GM12874 (cell line): ENCODE measurements around the gene POLD2.

Experiments
- TF ChIP-seq, protein P1 (sequence below): IDR thresholded peaks from 2 replicates; pipeline ENCODE4 v1.5.1; 2011; ENCODE audit warnings: low read depth, mild to moderate bottlenecking, control low read depth, low read length, moderate library complexity; ENCODE audit not compliant: insufficient read depth

The POLD2 gene

DNA sequence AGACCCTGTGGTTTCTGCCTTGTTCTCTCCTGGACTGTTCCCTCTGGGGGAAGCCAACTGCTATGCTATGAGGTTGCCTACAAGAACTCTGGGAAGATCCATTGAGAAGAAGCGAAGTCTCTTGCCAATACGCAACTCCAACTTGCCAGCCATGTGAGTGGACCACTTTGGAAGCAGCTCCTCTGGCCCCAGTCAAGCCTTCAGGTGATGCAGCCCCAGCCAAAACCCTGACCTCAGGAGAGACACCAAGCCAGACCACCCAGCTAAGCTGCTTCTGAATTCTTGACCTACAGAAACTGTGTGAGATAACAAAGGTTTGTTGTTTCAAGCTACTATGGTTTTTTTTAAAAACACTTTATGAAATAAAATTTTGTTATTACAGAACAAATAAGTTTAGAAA, 38.0 kb upstream of the POLD2 start:
- TF ChIP-seq, protein P1, sequence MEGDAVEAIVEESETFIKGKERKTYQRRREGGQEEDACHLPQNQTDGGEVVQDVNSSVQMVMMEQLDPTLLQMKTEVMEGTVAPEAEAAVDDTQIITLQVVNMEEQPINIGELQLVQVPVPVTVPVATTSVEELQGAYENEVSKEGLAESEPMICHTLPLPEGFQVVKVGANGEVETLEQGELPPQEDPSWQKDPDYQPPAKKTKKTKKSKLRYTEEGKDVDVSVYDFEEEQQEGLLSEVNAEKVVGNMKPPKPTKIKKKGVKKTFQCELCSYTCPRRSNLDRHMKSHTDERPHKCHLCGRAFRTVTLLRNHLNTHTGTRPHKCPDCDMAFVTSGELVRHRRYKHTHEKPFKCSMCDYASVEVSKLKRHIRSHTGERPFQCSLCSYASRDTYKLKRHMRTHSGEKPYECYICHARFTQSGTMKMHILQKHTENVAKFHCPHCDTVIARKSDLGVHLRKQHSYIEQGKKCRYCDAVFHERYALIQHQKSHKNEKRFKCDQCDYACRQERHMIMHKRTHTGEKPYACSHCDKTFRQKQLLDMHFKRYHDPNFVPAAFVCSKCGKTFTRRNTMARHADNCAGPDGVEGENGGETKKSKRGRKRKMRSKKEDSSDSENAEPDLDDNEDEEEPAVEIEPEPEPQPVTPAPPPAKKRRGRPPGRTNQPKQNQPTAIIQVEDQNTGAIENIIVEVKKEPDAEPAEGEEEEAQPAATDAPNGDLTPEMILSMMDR: no peak

DNA sequence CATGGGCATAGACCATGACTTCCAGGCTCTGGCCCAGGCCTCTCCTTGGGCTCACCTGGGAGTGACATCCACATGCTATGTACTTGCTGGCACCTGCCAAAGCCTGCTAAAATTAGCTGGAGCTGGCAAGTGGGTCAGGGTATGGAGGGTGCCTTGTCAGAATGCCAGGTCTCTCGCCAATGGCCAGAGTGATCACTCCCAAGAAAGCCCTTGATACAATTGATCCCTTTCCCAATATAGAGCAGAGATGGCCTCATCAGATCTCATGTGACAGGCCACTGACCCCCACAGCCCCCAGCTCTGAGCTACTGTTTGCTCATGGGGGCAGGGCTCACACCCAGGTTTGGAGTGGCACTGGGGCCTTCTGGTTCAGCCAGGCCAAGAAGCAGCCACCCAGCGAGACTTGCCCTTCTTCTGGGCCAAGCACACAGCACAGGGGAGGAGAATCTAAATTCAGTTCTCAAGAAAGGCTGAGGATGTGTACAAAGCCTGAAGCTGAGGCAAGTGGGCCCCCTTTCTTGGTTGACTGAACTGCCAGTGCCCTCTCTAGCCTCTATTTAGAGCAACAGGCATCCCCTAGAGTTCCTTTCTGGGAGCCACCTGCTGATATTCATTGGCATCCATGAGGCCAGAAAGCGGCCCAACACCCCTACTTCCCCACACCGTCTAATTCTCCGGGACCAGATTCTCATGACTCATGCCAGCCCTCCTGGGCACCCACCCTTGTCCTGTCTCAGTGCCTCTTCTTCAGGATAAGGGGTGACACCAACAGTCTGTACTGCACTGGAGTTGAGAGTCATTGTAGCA, 36.7 kb upstream of the POLD2 start:
- TF ChIP-seq, protein P1: no peak

DNA sequence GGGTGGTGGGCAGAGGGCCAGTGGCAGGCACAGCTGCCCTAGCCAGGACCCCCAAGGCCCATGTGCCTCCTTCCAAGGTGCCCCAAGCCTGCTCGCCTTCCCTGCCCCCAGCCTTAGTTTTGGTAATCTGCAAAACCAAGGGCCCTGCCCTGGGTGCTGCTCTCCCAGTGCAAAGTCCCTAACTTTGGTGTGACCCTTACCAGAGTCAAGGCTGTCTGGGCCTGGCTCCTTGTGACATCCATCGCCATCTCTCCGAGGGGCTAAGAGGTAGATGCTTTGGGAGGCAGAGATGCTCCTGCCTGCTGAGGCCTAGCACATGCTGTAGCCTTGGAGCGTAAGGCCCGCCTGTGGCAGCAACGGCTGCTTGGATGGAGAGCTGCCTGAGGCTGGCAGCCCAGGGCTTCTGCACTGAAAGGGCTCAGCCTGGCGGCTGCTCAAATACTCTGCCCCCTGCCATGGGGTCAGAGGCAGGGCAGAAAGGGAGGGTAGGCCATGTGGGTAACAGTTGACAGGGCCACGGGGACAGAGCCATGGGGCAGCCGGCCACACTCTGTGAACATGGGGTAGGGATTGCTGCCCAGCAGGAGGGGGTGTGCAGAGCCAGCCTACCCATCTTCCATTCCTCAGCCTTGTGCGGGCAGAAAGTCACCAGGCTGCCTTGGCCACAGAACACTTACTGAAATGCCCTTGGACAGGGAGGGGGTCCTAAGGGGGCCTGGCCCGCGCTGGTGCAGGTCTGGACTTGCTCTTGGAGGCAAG, 35.7 kb upstream of the POLD2 start:
- TF ChIP-seq, protein P1: no peak

DNA sequence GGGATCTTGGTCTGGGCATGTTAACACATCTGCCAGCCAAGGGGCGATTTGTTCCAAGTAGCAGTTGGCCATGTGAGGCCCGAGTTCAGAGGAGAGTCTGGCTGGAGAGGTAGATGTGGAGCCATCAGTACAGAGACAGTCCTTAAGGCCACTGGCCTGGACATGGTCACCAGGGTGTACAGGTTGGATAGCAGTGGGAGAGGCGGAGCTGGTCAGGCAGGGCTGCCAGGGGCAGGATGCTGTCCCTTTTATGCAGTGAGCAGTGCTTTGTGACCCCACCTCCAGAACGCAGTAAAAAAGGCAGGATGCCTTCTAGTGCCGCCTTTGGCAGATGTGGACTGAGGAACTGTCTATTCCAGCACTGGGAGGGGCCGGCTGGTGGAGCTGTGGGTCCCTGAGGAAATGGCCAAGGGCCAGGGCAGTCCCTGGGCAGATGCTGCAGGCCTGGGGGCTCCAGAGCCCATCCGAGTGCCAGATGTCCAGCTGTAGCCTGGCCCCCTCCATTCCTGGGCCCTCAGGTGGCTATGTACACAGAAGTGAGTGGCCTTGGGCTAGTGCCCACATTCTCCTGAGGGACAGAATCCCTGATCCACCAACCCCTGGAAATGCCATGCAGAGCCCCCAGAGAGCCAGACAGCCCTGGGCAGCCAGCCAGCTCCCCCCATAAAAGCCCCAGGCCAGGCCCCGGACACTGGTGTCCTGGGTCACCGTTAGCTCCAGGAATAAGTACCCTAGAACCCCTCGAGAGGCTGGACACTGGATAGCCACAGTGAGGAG, 34.9 kb upstream of the POLD2 start:
- TF ChIP-seq, protein P1: no peak

DNA sequence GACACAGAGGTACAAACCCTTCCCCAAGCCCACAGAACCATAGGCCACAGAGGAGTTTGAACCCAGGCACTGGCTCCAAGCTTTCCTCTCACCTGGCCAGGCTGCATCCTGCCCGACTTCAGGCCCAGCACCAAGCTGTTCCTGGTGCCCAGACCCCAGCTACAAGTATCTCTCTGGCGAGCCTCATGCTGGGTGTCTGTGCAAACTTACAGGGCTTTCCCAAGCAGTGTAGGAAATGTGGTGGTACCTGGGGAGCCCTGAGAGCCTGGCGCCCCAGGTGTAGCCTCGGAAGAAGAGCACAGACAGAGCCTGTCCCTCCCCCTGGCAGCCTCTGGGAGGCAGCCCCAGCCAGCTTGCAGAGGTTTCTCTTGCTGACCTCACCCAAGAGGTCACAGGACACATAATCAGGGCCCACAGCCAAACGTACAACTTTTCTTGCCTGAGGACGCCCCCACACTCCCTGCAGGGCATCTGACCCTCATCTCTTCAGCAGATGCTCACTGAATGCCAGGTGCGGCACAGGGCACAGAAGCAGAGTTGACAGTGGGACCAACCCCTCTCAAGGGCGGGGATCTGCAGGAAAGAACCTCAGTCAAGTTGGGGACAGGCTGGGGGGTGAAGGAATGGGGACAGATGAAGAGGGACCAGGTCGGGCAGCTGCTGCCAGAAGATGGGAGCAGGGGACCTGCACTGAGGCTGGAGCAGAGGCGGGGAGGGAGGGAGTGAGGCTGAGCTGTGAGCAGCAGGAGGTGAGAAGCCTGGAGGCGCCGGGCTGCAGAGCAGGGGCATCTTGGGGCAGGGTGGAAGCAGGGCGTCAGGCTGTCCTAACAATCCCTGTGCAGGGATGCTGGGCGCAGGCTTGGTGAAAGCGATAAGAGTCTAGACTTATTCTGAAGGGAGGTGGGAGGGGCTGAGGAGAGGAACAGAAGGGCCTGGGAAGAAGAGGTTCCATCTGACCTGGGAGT, 34.0 kb upstream of the POLD2 start:
- TF ChIP-seq, protein P1: no peak

DNA sequence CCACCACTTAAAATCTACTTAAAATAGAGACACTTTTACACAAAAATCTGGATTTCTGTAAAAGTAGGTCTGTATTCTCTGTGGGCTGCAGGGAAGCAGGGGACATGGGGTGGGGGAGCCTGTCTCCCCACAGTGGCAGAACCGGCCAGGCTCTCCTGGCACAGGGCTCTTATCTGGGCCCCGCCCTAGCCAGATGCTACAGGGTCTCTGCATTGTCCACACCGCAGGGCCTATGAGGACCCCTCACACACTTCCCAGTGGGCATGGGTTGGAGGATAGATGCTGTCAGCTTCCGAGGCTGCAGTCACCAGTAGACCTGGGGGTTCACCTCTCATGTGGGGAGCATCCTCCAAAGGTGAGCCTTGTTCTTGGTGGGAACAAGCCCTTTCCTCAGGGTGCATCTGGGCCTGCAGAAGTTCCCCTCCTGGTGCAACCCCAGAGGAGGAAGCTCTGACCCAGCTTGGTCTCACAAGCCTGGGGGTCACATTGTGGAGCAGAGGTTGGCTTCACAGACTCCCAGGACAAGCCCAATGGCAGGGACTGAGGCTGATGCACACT, 33.2 kb upstream of the POLD2 start:
- TF ChIP-seq, protein P1: no peak
